IMR-90 (cell line): ENCODE data around the gene PROK2. TPM values are rescaled to one million over a fixed set of nuclear protein-coding genes. Genes with fewer than 3 reads are reported as not detected.

Experiments
- ATAC-seq: fragments of 200-7000 bp; cut with Tn5 transposase; 2 replicates; pipeline ENCODE4 v1.9.1; 2020; ENCODE audit warnings: low read depth, mild to moderate bottlenecking, moderate library complexity
- BruUV-seq: library from RNA; stranded (reverse); fragments of 400-500 nt; replicated peaks from 2 replicates; lab custom pipeline; 2021; lab: Mats Ljungman, UMichigan
- CTCF ChIA-PET: fragments of 300-600 bp; formaldehyde crosslinking; extraction: SDS; loops from one replicate; lab custom pipeline; 2021; ENCODE audit warnings: antibody characterized with exemption; lab: Yijun Ruan, JAX
- POLR2A ChIA-PET: fragments of 300-600 bp; sonication (Branson Sonifier 250); formaldehyde crosslinking; loops from one replicate; lab custom pipeline; 2022; ENCODE audit warnings: antibody characterized with exemption; ENCODE audit not compliant: unreplicated experiment; lab: Charles Lee
- DNase-seq: peaks from one replicate; pipeline ENCODE4 v3.0.0; 2013
- H2AFZ ChIP-seq: replicated peaks from 2 replicates; pipeline ENCODE3; 2013; ENCODE audit warnings: low read length, mild to moderate bottlenecking; ENCODE audit not compliant: poor library complexity
- H2AK5ac ChIP-seq: 2 replicates; pipeline ENCODE4 v1.6.1; 2013; ENCODE audit warnings: low read depth, low read length, inconsistent platforms
- H2AK9ac ChIP-seq: replicated peaks from 2 replicates; pipeline ENCODE3; 2013; ENCODE audit warnings: mild to moderate bottlenecking, low read depth, low read length, moderate library complexity; ENCODE audit not compliant: poor library complexity
- H2BK120ac ChIP-seq: 2 replicates; pipeline ENCODE4 v1.6.1; 2013; ENCODE audit warnings: low read depth, low read length, inconsistent platforms
- H2BK15ac ChIP-seq: 3 replicates; pipeline ENCODE4 v1.6.1; 2013; ENCODE audit warnings: low read depth, low read length, inconsistent platforms
- H2BK20ac ChIP-seq: 2 replicates; pipeline ENCODE4 v1.6.1; 2013; ENCODE audit warnings: low read depth, mild to moderate bottlenecking, inconsistent platforms, low read length, moderate library complexity
- H2BK5ac ChIP-seq: 2 replicates; pipeline ENCODE4 v1.6.1; 2013; ENCODE audit warnings: mild to moderate bottlenecking, low read depth, low read length, inconsistent platforms; ENCODE audit not compliant: poor library complexity, severe bottlenecking
- H3K14ac ChIP-seq: replicated peaks from 2 replicates; pipeline ENCODE4 v1.6.1; 2013; ENCODE audit warnings: low read depth, low read length, inconsistent platforms
- H3K18ac ChIP-seq: 2 replicates; pipeline ENCODE4 v1.6.1; 2013; ENCODE audit warnings: low read depth, low read length, control low read depth
- H3K23ac ChIP-seq: 2 replicates; pipeline ENCODE4 v1.6.1; 2013; ENCODE audit warnings: low read depth, low read length, inconsistent platforms
- H3K27ac ChIP-seq: 2 replicates; pipeline ENCODE4 v1.5.1; 2013; ENCODE audit warnings: mild to moderate bottlenecking, control low read depth, low read length; ENCODE audit not compliant: insufficient read depth
- H3K27me3 ChIP-seq: 2 replicates; pipeline ENCODE4 v1.6.1; 2013; ENCODE audit warnings: low read length; ENCODE audit not compliant: control insufficient read depth, insufficient read depth
- H3K36me3 ChIP-seq: 2 replicates; pipeline ENCODE4 v1.6.1; 2013; ENCODE audit warnings: low read length, mixed read lengths; ENCODE audit not compliant: control insufficient read depth, insufficient read depth
- H3K4ac ChIP-seq: 2 replicates; pipeline ENCODE4 v1.6.1; 2013; ENCODE audit warnings: low read depth, low read length, inconsistent platforms
- H3K4me1 ChIP-seq: 2 replicates; pipeline ENCODE4 v1.6.1; 2013; ENCODE audit warnings: low read length, mixed read lengths; ENCODE audit not compliant: control insufficient read depth, insufficient read depth
- H3K4me2 ChIP-seq: 2 replicates; pipeline ENCODE4 v1.6.1; 2013; ENCODE audit warnings: low read depth, mild to moderate bottlenecking, control low read depth, low read length, moderate library complexity
- H3K4me3 ChIP-seq: 2 replicates; pipeline ENCODE4 v1.5.1; 2013; ENCODE audit warnings: low read depth, mild to moderate bottlenecking, control low read depth, low read length, moderate library complexity; ENCODE audit not compliant: insufficient read depth
- H3K56ac ChIP-seq: 2 replicates; pipeline ENCODE4 v1.6.1; 2013; ENCODE audit warnings: low read length, inconsistent platforms; ENCODE audit not compliant: insufficient read depth; ENCODE audit errors: extremely low read depth
- H3K79me1 ChIP-seq, 2 experiments: 2 replicates each; pipeline ENCODE4 v1.6.1; 2013; ENCODE audit warnings: low read length in 2 of 2, inconsistent platforms in 1 of 2, low read depth in 1 of 2
- H3K9ac ChIP-seq: 2 replicates; pipeline ENCODE4 v1.6.1; 2013; ENCODE audit warnings: low read depth, low read length, control low read depth
- H3K9me1 ChIP-seq: 2 replicates; pipeline ENCODE4 v1.6.1; 2013; ENCODE audit warnings: low read length, inconsistent platforms; ENCODE audit not compliant: insufficient read depth
- H3K9me3 ChIP-seq: 2 replicates; pipeline ENCODE4 v1.6.1; 2013; ENCODE audit warnings: low read length; ENCODE audit not compliant: control insufficient read depth, insufficient read depth
- H4K20me1 ChIP-seq: 2 replicates; pipeline ENCODE4 v1.6.1; 2013; ENCODE audit warnings: low read length, inconsistent platforms; ENCODE audit not compliant: insufficient read depth
- H4K5ac ChIP-seq: 2 replicates; pipeline ENCODE4 v1.6.1; 2013; ENCODE audit warnings: mild to moderate bottlenecking, low read depth, low read length, control low read depth
- H4K8ac ChIP-seq, 2 experiments: 2 replicates each; pipeline ENCODE4 v1.6.1; 2013; ENCODE audit warnings: low read depth in 2 of 2, low read length in 2 of 2, control low read depth in 1 of 2, inconsistent platforms in 1 of 2
- H4K91ac ChIP-seq: 2 replicates; pipeline ENCODE4 v1.6.1; 2013; ENCODE audit warnings: low read depth, low read length, inconsistent platforms; ENCODE audit not compliant: insufficient read depth
- BHLHE40 ChIP-seq: fragments of 150-350 bp; IDR thresholded peaks from 2 replicates; pipeline ENCODE4 v1.6.1; 2016; ENCODE audit warnings: mild to moderate bottlenecking, low read depth, low read length
- CEBPB ChIP-seq: IDR thresholded peaks from 2 replicates; pipeline ENCODE4 v1.6.1; 2012; ENCODE audit warnings: low read depth, low read length, improper control_type of control experiment
- CHD1 ChIP-seq: IDR thresholded peaks from 2 replicates; pipeline ENCODE4 v1.6.1; 2012; ENCODE audit warnings: low read depth, low read length, improper control_type of control experiment
- CTCF ChIP-seq: conservative IDR thresholded peaks from 2 replicates; pipeline ENCODE4 v1.5.1; 2012; ENCODE audit warnings: mild to moderate bottlenecking, low read depth, low read length, improper control_type of control experiment
- ELK1 ChIP-seq: fragments of 150-350 bp; IDR thresholded peaks from 2 replicates; pipeline ENCODE4 v1.6.1; 2016; ENCODE audit warnings: low read depth, mild to moderate bottlenecking, low read length, moderate library complexity, borderline replicate concordance
- FOS ChIP-seq: fragments of 150-350 bp; IDR thresholded peaks from 2 replicates; pipeline ENCODE4 v1.6.1; 2016; ENCODE audit warnings: low read depth, low read length
- MAFK ChIP-seq: IDR thresholded peaks from 2 replicates; pipeline ENCODE4 v1.6.1; 2012; ENCODE audit warnings: low read depth, low read length, improper control_type of control experiment
- MAZ ChIP-seq: IDR thresholded peaks from 2 replicates; pipeline ENCODE4 v1.6.1; 2012; ENCODE audit warnings: low read depth, mild to moderate bottlenecking, low read length, improper control_type of control experiment, moderate library complexity, borderline replicate concordance
- MXI1 ChIP-seq: IDR thresholded peaks from 2 replicates; pipeline ENCODE4 v1.6.1; 2012; ENCODE audit warnings: low read depth, mild to moderate bottlenecking, low read length, moderate library complexity, borderline replicate concordance
- NFE2L2 ChIP-seq: fragments of 150-350 bp; IDR thresholded peaks from 2 replicates; pipeline ENCODE4 v1.6.1; 2016; ENCODE audit warnings: low read depth, mild to moderate bottlenecking, low read length
- RAD21 ChIP-seq: IDR thresholded peaks from 2 replicates; pipeline ENCODE4 v1.6.1; 2012; ENCODE audit warnings: low read length, improper control_type of control experiment
- RCOR1 ChIP-seq: IDR thresholded peaks from 2 replicates; pipeline ENCODE4 v1.6.1; 2012; ENCODE audit warnings: mild to moderate bottlenecking, low read length, improper control_type of control experiment; ENCODE audit not compliant: insufficient replicate concordance
- RFX5 ChIP-seq: IDR thresholded peaks from 2 replicates; pipeline ENCODE4 v1.8.0; 2012; ENCODE audit warnings: low read depth, mild to moderate bottlenecking, low read length, moderate library complexity
- SMC3 ChIP-seq: fragments of 150-350 bp; IDR thresholded peaks from 2 replicates; pipeline ENCODE4 v1.6.1; 2016; ENCODE audit warnings: low read depth, mild to moderate bottlenecking, antibody characterized with exemption, low read length, moderate library complexity
- USF2 ChIP-seq: fragments of 150-350 bp; IDR thresholded peaks from 2 replicates; pipeline ENCODE4 v1.6.1; 2017; ENCODE audit warnings: mild to moderate bottlenecking, antibody characterized with exemption, low read length, low read depth
- WGBS, 2 experiments: methylation state at CpG; one replicate each; pipeline versions ENCODE4 v1.1.5 to v1.1.7; 2013; ENCODE audit warnings: missing lambda C conversion rate in 2 of 2; ENCODE audit not compliant: insufficient read length in 1 of 2; ENCODE audit errors: extremely low coverage in 2 of 2; 5-methylcytosine and 5-hydroxymethylcytosine counted together
- dilution Hi-C: fragments of 300-500 bp; cut with HindIII; formaldehyde crosslinking; loops from one replicate; pipeline ENCODE4 v1.14.3; 2018; ENCODE audit warnings: low sequenced_read_pairs; ENCODE audit not compliant: unreplicated experiment
- in situ Hi-C: fragments of 300-500 bp; cut with MboI; formaldehyde crosslinking; loops from 3 replicates; pipeline ENCODE4 v1.14.3; 2019; ENCODE audit warnings: low sequenced_read_pairs, inconsistent platforms, mixed read lengths
- intact Hi-C: fragments of 100-400 bp; cut with micrococcal nuclease; formaldehyde crosslinking; loops from 2 replicates; pipeline ENCODE4 v1.10.0; 2022
- polyA plus RNA-seq, 3 experiments: library from polyadenylated mRNA; depleted of rRNA; stranded (reverse); fragments of >200 nt; gene quantifications; 2 replicates each; pipeline ENCODE4 v1.2.3, GENCODE V29; 2012; ENCODE audit warnings: low replicate concordance in 1 of 3
- total RNA-seq: library from RNA; depleted of rRNA; stranded (reverse); fragments of >200 nt; gene quantifications from 2 replicates; pipeline ENCODE4 v1.2.3, GENCODE V29; 2012

Gene PROK2
- total and polyA plus RNA-seq, 2 of the 4 experiments (the other 2 are of a cell fraction) = not detected

- intact Hi-C loops (no loop called here), dilution Hi-C loops (no loop called here), in situ Hi-C loops (no loop called here)
- no peak overlapping the region for H3K4me2 ChIP-seq
- no peak overlapping the region for H2BK20ac ChIP-seq
- no peak overlapping the region for H2BK15ac ChIP-seq
- no peaks in the 10 kb centered on the region for H3K9me3 ChIP-seq
- no peak overlapping the region for H4K5ac ChIP-seq
- no peaks in the 10 kb centered on the region for H3K79me1 ChIP-seq
- no peak overlapping the region for H2AK5ac ChIP-seq
- CTCF ChIA-PET = interaction anchor here (0.5 to 0.7 kb wide), 2 partner anchors 14 to 1446 kb away, joined by 3 to 5 read pairs; no protein-coding TSS in a partner anchor
- no CpG with 5 or more reads among the region's 7 CpGs for WGBS, 2 experiments
- no peak overlapping the region for H3K9ac ChIP-seq
- no peaks in the 10 kb centered on the region for H3K4me1 ChIP-seq
- H2BK5ac ChIP-seq = no peak overlapping the region
- H2BK120ac ChIP-seq = no peak overlapping the region
- H2AFZ ChIP-seq = no peak overlapping the region
- ATAC-seq (no peak), DNase-seq (no peak)
- no peak overlapping the region for H3K18ac ChIP-seq
- H3K4ac ChIP-seq = no peak overlapping the region
- BruUV-seq = no TSS peak
- H4K8ac ChIP-seq = no peak overlapping the region
- POLR2A ChIA-PET = interaction anchor here (0.6 to 0.9 kb wide), 2 partner anchors 60 to 154 kb away, joined by 3 to 7 read pairs; no protein-coding TSS in a partner anchor
- H3K56ac ChIP-seq = no peak overlapping the region
- H3K27ac ChIP-seq = no peak overlapping the region
- H3K36me3 ChIP-seq = no peaks in the 10 kb centered on the region
- 0 out of 2 replicates have a peak, but pooled peaks cover 1% of the 10 kb centered on the region for H3K27me3 ChIP-seq
- no peak overlapping the region for H3K4me3 ChIP-seq
- no peak overlapping the region for H2AK9ac ChIP-seq
- no peak overlapping the region for H3K23ac ChIP-seq
- no peaks in the 10 kb centered on the region for H3K9me1 ChIP-seq
- no peak overlapping the region for H4K91ac ChIP-seq
- H4K20me1 ChIP-seq = no peaks in the 10 kb centered on the region
- H3K14ac ChIP-seq = no peak overlapping the region
- TF ChIP-seq MAZ = no peak
- TF ChIP-seq USF2 = no peak
- no peak for TF ChIP-seq CEBPB
- no peak for TF ChIP-seq ELK1
- TF ChIP-seq BHLHE40 = no peak
- TF ChIP-seq RFX5 = no peak
- TF ChIP-seq RCOR1 = no peak
- TF ChIP-seq RAD21 = no peak
- TF ChIP-seq MXI1 = no peak
- no peak for TF ChIP-seq CTCF
- TF ChIP-seq MAFK = no peak
- TF ChIP-seq SMC3 = no peak
- no peak for TF ChIP-seq FOS
- TF ChIP-seq CHD1 = no peak
- no peak for TF ChIP-seq NFE2L2
These were observed 30.6 kb upstream of the PROK2 start for GRCh38 chr3:71815340-71816067.
